Spleen (tissue), 7 donors: ENCODE results near the gene GHRHR.

ENCODE experiments used
- POLR2A ChIP-seq, 3 donors: fragments of 450-650 bp; IDR thresholded peaks; one replicate each; pipeline ENCODE4 v1.5.1; 2017; ENCODE audit warnings: antibody characterized with exemption in 3 of 3, mild to moderate bottlenecking in 1 of 3
- POLR2AphosphoS5 ChIP-seq, 3 donors: sonication (generic); formaldehyde crosslinking; IDR thresholded peaks; one replicate each; pipeline ENCODE4 v1.5.1; 2017; ENCODE audit warnings: antibody characterized with exemption in 3 of 3
- TF ChIP-seq, protein P1 (sequence below), 11 experiments: fragments of 200-600 bp in 7 of 11; fragments of 450-650 bp in 4 of 11; sonication (generic) in 4 of 11; IDR thresholded peaks in 8 of 11; conservative IDR thresholded peaks in 3 of 11; 1 replicate in 7 of 11; 2 replicates in 4 of 11; pipeline versions ENCODE4 v1.4.0 to v1.8.0; 2016 to 2021; ENCODE audit warnings: antibody characterized with exemption in 11 of 11, inconsistent platforms in 4 of 11, mild to moderate bottlenecking in 1 of 11
- donor health status: DM: no; HTN: no; CAD: no; lungs with moderate emphysema.
- donor health status: DM: no; HTN: no; CAD: no.
- donor health status: DM: no; HTN: no; CAD: no.

DNA sequence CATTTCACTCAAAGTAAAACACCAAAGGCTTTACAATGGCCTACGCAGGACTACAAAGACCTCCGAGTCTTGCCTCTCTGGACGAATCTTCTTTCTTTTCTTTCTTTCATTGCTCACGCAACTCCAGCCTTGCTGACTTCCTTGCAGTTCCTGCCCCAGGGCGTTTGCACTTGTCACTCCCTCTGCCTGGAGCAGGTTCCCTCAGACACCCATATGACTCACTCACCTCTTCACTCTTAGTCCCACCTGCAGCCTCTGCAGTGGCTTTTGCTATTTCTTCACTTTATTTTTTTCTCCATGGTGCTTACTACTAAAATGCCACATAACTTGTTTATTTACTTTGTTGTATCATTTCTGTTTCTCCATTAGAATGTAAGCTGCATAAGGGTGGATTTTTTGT, 33.1 kb downstream of the GHRHR start:
- TF ChIP-seq, protein P1, sequence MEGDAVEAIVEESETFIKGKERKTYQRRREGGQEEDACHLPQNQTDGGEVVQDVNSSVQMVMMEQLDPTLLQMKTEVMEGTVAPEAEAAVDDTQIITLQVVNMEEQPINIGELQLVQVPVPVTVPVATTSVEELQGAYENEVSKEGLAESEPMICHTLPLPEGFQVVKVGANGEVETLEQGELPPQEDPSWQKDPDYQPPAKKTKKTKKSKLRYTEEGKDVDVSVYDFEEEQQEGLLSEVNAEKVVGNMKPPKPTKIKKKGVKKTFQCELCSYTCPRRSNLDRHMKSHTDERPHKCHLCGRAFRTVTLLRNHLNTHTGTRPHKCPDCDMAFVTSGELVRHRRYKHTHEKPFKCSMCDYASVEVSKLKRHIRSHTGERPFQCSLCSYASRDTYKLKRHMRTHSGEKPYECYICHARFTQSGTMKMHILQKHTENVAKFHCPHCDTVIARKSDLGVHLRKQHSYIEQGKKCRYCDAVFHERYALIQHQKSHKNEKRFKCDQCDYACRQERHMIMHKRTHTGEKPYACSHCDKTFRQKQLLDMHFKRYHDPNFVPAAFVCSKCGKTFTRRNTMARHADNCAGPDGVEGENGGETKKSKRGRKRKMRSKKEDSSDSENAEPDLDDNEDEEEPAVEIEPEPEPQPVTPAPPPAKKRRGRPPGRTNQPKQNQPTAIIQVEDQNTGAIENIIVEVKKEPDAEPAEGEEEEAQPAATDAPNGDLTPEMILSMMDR (IDR thresholded peaks at IDR 0.05 in 8 of 11, conservative IDR thresholded peaks at IDR 0.05 in 3 of 11): no peak
- TF ChIP-seq POLR2A (IDR thresholded peaks at IDR 0.05) (no peak), POLR2AphosphoS5 (IDR thresholded peaks at IDR 0.05) (no peak)
